GM18508 (cell line): ENCODE measurements around the gene USP17L17.
"Not testable (repeated sequence)": the region's sequence is repeated elsewhere in the genome, so short reads cannot be mapped to it uniquely, and the experiment has no call there.

Experiments used
- ATAC-seq: cut with Tn5 transposase; IDR thresholded peaks from one replicate; pipeline ENCODE4 v1.9.1; 2021; ENCODE audit warnings: moderate number of reproducible peaks; ENCODE audit not compliant: insufficient read depth, unreplicated experiment

Gene USP17L17, protein sequence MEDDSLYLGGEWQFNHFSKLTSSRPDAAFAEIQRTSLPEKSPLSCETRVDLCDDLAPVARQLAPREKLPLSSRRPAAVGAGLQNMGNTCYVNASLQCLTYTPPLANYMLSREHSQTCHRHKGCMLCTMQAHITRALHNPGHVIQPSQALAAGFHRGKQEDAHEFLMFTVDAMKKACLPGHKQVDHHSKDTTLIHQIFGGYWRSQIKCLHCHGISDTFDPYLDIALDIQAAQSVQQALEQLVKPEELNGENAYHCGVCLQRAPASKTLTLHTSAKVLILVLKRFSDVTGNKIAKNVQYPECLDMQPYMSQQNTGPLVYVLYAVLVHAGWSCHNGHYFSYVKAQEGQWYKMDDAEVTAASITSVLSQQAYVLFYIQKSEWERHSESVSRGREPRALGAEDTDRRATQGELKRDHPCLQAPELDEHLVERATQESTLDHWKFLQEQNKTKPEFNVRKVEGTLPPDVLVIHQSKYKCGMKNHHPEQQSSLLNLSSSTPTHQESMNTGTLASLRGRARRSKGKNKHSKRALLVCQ

DNA sequence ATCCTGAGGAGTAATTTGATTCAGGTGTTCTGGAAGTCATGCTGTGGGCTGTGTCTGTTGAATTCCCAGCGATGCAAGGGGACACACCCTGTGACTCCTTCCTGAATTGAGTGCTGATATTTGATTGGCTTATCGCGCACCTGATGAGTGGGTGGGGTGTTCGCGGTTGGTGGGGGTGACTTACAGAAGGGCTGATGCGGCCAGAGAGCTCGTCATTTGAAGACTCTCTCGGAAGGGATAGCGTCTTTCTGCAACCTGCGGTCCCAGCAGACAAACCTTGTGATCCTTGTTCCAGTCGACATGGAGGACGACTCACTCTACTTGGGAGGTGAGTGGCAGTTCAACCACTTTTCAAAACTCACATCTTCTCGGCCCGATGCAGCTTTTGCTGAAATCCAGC, at the start of gene USP17L17:
TSS of gene USP17L17 (plus strand) at position 301 of the 400 bp plus-strand sequence. CDS start at position 301, 0 bp downstream.
- not testable (repeated sequence) for ATAC-seq

DNA sequence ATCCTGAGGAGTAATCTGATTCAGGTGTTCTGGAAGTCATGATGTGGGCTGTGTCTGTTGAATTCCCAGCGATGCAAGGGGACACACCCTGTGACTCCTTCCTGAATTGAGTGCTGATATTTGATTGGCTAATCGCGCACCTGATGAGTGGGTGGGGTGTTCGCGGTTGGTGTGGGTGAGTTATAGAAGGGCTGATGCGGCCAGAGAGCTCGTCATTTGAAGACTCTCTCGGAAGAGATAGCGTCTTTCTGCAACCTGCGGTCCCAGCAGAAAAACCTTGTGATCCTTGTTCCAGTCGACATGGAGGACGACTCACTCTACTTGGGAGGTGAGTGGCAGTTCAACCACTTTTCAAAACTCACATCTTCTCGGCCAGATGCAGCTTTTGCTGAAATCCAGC, 33.3 kb upstream of the USP17L17 start, which contains the start of gene USP17L10:
TSS of gene USP17L10 (plus strand) at position 301 of the 400 bp plus-strand sequence. CDS start at position 301, 0 bp downstream.
- ATAC-seq = not testable (repeated sequence)

DNA sequence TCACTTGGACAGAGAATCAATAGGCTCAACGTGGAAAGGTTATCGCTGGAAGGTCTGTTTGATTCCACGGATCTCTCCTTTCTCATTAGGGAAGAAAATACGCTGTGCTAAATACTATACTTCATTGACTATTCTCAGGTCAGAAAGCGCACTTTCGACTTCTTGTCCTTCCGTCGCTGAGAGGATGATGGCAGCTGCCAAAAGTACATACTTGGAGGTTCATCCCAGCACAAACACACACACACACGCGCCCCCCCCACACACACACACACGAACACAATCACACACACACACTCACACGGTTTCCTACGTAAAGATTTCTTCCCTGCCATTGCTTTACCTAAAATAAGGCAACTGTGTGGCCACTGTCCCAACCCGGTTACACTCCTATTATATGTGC, 29.0 kb upstream of the USP17L17 start:
- ATAC-seq = not testable (repeated sequence)

DNA sequence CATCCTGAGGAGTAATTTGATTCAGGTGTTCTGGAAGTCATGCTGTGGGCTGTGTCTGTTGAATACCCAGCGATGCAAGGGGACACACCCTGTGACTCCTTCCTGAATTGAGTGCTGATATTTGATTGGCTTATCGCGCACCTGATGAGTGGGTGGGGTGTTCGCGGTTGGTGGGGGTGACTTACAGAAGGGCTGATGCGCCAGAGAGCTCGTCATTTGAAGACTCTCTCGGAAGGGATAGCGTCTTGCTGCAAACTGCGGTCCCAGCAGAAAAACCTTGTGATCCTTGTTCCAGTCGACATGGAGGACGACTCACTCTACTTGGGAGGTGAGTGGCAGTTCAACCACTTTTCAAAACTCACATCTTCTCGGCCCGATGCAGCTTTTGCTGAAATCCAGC, 28.6 kb upstream of the USP17L17 start, which contains the start of gene USP17L11:
TSS of gene USP17L11 (plus strand) at position 301 of the 400 bp plus-strand sequence. CDS start at position 301, 0 bp downstream.
- ATAC-seq = not testable (repeated sequence)

DNA sequence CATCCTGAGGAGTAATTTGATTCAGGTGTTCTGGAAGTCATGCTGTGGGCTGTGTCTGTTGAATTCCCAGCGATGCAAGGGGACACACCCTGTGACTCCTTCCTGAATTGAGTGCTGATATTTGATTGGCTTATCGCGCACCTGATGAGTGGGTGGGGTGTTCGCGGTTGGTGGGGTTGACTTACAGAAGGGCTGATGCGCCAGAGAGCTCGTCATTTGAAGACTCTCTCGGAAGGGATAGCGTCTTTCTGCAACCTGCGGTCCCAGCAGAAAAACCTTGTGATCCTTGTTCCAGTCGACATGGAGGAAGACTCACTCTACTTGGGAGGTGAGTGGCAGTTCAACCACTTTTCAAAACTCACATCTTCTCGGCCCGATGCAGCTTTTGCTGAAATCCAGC, 23.8 kb upstream of the USP17L17 start, which contains the start of gene USP17L12:
TSS of gene USP17L12 (plus strand) at position 301 of the 400 bp plus-strand sequence. CDS start at position 301, 0 bp downstream.
- not testable (repeated sequence) for ATAC-seq

DNA sequence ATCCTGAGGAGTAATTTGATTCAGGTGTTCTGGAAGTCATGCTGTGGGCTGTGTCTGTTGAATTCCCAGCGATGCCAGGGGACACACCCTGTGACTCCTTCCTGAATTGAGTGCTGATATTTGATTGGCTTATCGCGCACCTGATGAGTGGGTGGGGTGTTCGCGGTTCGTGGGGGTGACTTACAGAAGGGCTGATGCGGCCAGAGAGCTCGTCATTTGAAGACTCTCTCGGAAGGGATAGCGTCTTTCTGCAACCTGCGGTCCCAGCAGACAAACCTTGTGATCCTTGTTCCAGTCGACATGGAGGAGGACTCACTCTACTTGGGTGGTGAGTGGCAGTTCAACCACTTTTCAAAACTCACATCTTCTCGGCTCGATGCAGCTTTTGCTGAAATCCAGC, 19.1 kb upstream of the USP17L17 start, which contains the start of gene USP17L13:
TSS of gene USP17L13 (plus strand) at position 301 of the 400 bp plus-strand sequence. CDS start at position 301, 0 bp downstream.
- not testable (repeated sequence) for ATAC-seq

DNA sequence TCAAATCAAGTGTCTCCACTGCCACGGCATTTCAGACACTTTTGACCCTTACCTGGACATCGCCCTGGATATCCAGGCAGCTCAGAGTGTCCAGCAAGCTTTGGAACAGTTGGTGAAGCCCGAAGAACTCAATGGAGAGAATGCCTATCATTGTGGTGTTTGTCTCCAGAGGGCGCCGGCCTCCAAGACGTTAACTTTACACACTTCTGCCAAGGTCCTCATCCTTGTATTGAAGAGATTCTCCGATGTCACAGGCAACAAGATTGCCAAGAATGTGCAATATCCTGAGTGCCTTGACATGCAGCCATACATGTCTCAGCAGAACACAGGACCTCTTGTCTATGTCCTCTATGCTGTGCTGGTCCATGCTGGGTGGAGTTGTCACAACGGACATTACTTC, 13.4 kb upstream of the USP17L17 start:
- not testable (repeated sequence) for ATAC-seq

DNA sequence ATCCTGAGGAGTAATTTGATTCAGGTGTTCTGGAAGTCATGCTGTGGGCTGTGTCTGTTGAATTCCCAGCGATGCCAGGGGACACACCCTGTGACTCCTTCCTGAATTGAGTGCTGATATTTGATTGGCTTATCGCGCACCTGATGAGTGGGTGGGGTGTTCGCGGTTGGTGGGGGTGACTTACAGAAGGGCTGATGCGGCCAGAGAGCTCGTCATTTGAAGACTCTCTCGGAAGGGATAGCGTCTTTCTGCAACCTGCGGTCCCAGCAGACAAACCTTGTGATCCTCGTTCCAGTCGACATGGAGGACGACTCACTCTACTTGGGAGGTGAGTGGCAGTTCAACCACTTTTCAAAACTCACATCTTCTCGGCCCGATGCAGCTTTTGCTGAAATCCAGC, 9.6 kb upstream of the USP17L17 start, which contains the start of gene USP17L15:
TSS of gene USP17L15 (plus strand) at position 301 of the 400 bp plus-strand sequence. CDS start at position 301, 0 bp downstream.
- not testable (repeated sequence) for ATAC-seq

DNA sequence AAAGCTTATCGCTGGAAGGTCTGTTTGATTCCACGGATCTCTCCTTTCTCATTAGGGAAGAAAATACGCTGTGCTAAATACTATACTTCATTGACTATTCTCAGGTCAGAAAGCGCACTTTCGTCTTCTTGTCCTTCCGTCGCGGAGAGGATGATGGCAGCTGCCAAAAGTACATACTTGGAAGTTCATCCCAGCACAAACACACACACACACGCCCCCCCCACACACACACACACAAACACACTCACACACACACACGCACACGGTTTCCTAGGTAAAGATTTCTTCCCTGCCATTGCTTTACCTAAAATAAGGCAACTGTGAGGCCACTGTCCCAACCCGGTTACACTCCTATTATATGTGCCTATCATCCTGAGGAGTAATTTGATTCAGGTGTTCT, 5.2 kb upstream of the USP17L17 start:
- ATAC-seq = not testable (repeated sequence)

DNA sequence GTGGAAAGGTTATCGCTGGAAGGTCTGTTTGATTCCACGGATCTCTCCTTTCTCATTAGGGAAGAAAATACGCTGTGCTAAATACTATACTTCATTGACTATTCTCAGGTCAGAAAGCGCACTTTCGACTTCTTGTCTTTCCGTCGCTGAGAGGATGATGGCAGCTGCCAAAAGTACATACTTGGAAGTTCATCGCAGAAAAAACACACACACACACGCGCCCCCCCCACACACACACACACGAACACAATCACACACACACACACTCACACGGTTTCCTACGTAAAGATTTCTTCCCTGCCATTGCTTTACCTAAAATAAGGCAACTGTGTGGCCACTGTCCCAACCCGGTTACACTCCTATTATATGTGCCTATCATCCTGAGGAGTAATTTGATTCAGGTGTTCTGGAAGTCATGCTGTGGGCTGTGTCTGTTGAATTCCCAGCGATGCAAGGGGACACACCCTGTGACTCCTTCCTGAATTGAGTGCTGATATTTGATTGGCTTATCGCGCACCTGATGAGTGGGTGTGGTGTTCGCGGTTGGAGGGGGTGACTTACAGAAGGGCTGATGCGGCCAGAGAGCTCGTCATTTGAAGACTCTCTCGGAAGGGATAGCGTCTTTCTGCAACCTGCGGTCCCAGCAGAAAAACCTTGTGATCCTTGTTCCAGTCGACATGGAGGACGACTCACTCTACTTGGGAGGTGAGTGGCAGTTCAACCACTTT, 4.4 kb downstream of the USP17L17 start, which contains the start of gene USP17L18:
TSS of gene USP17L18 (plus strand) at position 678 of the 728 bp plus-strand sequence. CDS start at position 678, 0 bp downstream.
- ATAC-seq = not testable (repeated sequence)

DNA sequence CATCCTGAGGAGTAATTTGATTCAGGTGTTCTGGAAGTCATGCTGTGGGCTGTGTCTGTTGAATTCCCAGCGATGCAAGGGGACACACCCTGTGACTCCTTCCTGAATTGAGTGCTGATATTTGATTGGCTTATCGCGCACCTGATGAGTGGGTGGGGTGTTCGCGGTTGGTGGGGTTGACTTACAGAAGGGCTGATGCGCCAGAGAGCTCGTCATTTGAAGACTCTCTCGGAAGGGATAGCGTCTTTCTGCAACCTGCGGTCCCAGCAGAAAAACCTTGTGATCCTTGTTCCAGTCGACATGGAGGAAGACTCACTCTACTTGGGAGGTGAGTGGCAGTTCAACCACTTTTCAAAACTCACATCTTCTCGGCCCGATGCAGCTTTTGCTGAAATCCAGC, 9.4 kb downstream of the USP17L17 start, which contains the start of gene USP17L19:
TSS of gene USP17L19 (plus strand) at position 301 of the 400 bp plus-strand sequence. CDS start at position 301, 0 bp downstream.
- ATAC-seq = not testable (repeated sequence)

DNA sequence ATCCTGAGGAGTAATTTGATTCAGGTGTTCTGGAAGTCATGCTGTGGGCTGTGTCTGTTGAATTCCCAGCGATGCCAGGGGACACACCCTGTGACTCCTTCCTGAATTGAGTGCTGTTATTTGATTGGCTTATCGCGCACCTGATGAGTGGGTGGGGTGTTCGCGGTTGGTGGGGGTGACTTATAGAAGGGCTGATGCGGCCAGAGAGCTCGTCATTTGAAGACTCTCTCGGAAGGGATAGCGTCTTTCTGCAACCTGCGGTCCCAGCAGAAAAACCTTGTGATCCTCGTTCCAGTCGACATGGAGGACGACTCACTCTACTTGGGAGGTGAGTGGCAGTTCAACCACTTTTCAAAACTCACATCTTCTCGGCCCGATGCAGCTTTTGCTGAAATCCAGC, 14.1 kb downstream of the USP17L17 start, which contains the start of gene USP17L20:
TSS of gene USP17L20 (plus strand) at position 301 of the 400 bp plus-strand sequence. CDS start at position 301, 0 bp downstream.
- not testable (repeated sequence) for ATAC-seq

DNA sequence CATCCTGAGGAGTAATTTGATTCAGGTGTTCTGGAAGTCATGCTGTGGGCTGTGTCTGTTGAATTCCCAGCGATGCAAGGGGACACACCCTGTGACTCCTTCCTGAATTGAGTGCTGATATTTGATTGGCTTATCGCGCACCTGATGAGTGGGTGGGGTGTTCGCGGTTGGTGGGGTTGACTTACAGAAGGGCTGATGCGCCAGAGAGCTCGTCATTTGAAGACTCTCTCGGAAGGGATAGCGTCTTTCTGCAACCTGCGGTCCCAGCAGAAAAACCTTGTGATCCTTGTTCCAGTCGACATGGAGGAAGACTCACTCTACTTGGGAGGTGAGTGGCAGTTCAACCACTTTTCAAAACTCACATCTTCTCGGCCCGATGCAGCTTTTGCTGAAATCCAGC, 18.9 kb downstream of the USP17L17 start, which contains the start of gene USP17L21:
TSS of gene USP17L21 (plus strand) at position 301 of the 400 bp plus-strand sequence. CDS start at position 301, 0 bp downstream.
- not testable (repeated sequence) for ATAC-seq

DNA sequence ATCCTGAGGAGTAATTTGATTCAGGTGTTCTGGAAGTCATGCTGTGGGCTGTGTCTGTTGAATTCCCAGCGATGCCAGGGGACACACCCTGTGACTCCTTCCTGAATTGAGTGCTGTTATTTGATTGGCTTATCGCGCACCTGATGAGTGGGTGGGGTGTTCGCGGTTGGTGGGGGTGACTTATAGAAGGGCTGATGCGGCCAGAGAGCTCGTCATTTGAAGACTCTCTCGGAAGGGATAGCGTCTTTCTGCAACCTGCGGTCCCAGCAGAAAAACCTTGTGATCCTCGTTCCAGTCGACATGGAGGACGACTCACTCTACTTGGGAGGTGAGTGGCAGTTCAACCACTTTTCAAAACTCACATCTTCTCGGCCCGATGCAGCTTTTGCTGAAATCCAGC, 23.6 kb downstream of the USP17L17 start, which contains the start of gene USP17L22:
TSS of gene USP17L22 (plus strand) at position 301 of the 400 bp plus-strand sequence. CDS start at position 301, 0 bp downstream.
- not testable (repeated sequence) for ATAC-seq

DNA sequence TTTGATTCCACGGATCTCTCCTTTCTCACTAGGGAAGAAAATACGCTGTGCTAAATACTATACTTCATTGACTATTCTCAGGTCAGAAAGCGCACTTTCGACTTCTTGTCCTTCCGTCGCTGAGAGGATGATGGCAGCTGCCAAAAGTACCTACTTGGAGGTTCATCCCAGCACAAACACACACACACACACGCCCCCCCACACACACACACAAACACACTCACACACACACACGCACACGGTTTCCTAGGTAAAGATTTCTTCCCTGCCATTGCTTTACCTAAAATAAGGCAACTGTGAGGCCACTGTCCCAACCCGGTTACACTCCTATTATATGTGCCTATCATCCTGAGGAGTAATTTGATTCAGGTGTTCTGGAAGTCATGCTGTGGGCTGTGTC, 28.0 kb downstream of the USP17L17 start:
- ATAC-seq = not testable (repeated sequence)
